Epidermal melanocyte (primary cell): ENCODE results near the gene ADK.
"Not testable (repeated sequence)": the region's sequence is repeated elsewhere in the genome, so short reads cannot be mapped to it uniquely, and the experiment has no call there.

Source experiments
- DNase-seq: peaks from one replicate; pipeline ENCODE4 v3.0.0; 2011; ENCODE audit warnings: low spot score; ENCODE audit not compliant: insufficient read length

Gene ADK

DNA sequence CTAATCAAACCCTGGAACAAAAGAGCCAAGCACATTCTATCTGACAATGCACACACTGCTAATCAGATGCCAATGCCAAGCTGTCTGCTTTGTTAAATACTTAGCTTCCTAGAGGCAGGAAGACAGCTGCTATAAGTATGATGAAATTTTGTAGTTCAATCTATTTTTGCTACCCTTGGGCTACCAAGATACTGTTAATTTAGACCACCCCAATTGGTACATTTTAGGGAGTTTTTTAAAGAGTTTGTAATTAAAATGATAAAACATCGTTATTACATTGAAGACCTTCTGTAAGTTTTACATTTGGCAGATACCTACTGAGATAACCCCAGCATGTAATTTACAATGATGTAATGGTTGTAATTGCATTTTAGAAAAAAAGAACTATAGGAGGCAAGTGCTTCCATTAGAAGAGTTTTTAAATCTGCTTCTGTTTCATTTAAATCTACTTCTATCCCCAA lies 268.5 kb downstream of the ADK start:
- no peak for DNase-seq

DNA sequence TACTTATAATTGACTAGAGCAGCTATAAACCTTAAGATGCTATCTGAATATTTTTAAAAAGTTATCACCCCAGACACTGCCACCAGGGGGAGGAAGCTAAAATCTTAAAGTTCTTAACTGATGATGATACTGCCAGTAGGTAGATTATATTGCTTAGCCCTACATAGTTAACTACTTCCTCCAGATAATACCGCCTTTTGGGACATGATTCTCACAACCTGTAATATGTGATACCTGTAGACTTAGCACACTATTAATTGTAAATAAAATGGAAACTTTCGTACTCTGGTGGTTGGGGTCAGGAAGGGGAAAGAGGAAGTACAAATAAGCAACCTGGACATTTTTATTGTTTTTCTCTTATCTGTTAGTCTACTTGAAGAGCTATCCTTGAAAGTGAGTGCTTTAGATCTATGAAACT lies 268.9 kb downstream of the ADK start:
- no peak for DNase-seq

DNA sequence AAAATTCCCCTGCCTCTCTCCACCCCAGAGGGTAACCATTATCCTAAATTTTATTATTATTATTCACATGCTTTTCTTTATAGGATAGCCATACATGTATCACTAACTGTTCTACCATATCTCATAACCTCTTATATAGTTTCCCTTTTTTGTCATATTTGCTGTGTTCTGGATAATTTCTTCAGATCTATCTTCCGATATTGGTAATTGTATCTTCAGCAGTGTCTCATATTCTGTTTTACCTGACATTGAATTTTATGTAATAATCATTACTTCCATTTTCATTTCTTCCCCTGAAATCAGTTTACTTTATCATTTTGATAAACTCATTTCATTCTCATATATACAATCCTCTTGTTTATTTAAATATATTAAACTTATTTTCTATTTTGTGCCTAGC lies 273.5 kb downstream of the ADK start:
- no peak for DNase-seq

DNA sequence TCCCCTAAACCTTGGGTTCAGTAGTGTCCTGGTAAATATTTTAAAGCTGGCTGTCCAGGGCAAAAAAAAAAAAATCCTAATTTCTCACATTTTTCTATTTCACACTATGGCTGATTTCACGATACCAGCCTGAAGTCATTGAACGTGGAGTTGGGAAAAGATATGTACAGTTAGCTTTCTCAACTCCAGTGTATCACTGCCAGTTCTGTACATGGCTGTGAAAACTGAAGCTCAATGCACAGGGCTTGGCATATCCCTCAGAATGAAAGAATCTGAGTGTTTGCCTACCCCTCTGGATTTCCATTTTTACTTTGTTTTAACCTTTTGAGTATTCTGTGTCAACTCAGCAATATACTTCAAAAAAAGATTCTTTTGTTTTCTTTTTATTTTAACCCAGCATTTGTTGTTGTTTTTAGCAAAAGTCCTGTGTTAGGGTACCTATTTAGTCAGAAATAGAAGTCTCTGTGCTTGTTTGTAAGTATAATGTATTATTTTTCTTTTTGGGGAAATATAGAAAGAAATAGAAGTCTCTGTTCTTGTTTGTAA lies 274.5 kb downstream of the ADK start:
- no peak for DNase-seq

DNA sequence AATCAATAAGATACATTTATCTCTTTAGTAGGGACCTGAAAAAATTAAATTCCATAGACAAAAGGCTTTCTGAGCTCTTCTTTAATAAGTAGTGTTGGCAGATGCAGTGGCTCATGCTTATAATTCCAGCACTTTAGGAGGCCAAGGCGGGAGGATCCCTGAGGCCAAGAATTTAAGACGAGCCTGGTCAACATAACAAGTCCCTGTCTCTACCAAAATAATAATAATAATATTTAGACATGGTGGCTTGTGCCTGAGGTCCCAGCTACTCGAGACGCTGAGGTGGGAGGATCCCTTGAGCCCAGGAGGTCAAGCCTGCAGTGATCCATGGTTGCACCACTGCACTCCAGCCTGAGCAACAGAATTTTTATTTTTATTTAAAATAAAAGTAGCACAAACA lies 280.8 kb downstream of the ADK start:
- no peak for DNase-seq

DNA sequence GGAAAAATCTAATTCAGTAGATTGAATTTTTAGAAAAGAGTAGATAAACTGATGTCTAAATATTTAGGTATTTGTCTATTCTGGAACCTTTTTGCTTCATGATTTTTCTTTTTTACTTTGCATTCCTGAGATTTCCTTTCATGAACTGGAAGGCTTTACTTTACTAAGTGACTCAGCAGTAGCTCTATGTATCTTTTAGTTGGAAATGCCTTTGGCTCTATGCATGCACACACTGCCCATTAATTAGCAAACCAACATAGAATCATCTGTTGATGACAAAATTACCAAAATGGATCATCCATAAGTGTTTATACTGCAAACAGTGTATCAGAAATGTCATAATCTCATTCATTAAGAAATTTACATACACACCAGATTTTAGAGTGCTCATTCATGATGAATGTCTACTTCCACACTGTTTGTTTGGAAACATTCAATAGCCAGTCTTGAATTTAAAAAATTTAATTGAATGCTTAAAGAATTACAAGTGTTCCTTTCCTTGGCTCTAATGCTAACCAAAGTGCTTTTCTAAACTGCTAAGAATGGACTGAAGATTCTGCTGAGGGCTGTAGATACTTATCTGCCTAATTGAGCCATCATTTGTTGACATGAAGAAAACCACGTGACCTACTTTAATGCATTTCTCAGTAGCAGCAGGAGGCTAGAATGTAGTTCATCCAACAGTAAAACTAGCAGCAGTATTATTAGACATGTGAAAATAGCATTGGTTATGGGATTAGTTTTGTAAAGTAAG lies 282.0 kb downstream of the ADK start:
- DNase-seq, result no peak

DNA sequence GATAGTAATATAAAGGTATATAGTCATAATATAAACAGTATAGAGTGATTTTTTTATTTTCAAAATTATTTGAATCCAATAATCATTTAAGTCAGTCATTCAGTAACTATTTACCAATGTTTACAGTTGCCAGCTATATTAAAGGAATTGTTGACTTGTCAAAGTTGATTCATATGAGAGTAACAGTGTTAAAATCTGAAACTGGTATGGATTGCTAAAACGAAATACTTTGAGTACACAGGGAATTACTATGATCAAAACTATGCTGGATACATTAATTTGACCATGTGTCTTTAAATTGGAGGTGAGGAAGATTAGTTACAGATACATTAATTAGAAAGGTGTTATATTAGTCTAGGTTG lies 282.6 kb downstream of the ADK start:
- DNase-seq, result no peak

DNA sequence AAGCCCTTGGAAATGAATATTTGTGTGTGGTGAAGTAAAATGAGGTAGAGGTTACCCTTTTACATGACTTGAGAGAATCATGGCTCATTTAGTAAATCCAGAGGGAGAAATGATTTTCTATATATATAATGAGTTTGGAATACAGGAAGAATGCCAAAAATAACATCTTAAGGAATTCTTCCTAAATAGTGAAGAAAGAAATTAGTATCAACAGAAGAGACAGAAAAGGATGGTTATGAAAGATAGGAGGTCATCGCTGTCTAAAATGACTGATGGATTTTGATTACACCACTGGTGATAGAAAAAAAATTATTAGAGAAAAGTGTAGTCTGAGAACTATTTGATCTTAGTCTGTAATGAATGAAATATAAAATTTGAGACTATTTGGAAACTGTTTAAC lies 283.0 kb downstream of the ADK start:
- DNase-seq, result no peak

DNA sequence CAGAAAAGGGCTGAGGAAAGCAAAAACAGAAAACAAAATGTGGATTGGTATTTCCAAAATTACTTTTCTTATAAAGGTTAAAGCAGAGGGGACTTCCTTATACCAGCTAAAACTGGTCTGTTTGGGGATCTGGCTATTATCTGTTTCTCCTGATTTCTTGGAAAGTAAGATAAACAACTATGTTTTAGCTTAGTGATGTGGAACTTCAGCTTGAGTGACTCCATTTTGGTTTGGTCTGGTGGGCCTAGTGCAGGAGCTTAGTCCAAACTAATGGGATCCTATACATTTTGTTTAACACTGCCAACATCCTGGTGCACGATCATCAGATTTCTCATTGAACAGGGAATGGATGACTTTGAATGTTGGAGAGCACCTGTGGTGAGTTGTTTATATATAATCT lies 283.5 kb downstream of the ADK start:
- no peak for DNase-seq

DNA sequence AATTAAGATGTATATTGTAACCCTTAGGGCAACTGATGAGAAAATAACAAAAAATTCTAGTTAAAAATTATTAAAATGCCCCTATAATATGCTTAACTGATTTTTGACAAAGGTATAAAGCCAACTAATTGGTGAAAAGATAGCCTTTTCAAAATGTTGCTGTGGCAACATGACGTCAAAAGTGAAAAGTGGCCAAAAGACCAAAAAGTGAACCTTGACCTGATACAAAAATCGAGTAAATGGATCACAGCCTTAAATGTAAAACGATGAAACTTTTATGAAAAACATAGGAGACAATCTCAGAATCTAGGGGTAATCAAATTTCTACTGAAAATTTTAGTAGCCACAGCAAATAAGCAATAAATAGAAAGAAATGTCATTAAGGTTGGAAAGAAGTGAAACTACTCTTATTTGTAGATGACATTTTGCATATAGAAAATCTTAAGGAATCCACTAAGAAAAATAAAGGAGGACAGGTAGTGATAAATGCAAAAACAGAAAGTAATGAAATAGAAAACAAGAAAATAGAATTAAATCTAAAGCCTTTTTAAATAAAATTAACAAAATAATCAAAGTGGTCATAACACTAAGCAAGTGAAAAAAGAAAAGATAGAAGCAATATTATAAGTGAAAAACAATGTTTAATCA lies 285.6 kb downstream of the ADK start:
- no peak for DNase-seq

DNA sequence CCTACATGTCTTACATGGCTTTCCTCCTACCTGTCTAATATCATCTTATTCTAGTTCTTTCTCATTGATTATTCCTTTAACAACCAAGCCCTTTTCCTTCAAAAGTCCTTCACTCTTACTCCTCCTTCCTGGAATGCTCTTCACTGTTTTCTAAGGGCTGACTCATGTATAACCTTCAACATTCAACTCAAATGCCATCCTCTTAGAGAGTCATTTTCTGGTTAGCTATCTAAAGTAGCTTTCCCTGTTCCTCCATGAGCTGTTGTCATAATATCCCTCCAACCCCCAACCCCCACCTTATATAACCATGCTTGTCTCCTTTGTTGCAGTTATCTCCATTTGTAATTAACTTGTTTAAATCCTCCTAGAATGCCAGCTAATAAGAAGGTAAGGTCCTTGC lies 286.8 kb downstream of the ADK start:
- no peak for DNase-seq

DNA sequence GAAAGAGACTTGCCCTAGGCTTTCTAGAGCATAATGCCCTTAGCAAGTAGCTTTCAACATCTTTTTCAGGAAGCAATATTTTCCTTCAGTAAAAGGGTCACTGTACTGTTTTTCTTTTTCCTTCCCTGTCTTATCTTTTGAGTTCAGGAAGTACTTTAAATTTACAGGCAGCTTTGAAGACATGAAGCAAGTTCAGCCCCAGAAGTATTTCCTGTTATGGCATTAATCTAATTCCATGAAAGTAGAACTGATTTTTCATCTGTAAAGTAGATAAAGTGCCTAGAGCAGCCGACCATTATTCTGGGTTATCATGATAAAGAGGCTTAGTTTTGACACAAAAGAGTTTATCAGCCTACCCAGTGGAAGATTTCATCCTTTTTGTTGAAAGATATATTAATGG lies 288.2 kb downstream of the ADK start:
- no peak for DNase-seq

DNA sequence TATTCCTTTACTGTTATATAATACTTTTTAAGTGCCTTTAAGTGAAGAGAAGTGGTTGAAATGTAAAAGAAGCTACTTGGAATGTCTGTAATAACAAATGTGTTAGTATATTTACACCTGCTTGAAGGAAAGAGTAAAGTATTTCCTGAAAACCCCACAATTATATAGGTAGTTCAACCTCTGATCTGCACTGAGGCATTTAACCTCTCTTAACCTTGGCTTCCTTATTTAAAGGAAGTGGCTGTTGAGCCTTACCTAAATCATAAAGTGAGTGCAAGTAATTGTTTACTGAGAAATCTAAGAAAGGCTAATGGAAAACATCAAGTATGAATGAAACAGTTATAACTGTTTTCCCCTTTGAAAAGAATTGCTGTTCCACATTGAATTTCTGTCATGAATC lies 294.5 kb downstream of the ADK start:
- no peak for DNase-seq

DNA sequence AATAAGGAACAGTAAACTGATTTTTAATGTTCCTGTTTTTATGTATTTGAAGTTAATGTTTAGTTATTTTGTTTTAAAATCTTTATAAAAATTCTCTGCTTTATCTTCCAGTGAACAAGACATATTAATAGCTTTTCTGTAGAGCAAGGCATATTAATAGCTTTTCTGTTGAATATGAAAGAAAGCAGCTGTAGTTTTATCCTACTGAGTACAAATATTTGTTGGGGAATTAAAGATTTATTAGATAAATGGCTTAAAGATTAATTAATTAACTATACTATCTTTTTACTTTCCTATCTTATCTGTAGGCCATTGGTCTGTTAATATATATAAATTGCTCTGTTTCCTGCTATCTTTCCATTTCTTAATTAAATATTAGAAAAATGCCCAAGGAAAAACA lies 299.6 kb downstream of the ADK start:
- DNase-seq, result no peak

DNA sequence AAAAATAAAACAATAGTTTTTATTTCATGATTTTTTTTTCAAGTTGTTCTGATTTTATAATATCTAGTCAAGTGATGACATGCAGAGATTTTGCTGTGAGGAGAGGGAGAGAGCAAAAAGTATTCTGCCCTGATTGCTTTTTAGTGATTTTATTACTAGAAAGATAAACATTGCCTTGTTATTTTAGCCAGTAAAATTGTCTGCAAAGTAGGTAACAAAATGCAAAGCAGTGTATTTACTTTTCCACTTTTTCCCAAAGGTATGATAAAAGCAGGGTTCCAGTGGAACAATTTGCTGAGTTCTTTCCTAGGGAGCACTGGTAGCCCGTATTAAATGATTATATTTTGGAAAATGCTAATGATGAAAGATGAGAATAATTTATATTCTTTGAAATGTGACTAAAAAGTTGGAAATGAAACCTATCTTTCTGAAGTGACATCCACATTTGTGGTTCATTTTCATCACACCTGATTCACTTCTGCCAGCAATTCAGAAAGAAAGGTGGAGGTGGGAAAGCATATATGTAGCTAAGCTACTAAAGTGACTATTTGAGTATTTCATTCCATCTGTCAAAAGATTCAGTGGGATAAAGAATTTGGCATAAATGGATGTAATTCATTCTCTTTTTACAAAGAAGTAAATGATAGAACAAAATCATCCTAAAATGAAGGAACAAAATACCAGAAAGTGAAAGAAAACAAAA lies 300.3 kb downstream of the ADK start:
- no peak for DNase-seq

DNA sequence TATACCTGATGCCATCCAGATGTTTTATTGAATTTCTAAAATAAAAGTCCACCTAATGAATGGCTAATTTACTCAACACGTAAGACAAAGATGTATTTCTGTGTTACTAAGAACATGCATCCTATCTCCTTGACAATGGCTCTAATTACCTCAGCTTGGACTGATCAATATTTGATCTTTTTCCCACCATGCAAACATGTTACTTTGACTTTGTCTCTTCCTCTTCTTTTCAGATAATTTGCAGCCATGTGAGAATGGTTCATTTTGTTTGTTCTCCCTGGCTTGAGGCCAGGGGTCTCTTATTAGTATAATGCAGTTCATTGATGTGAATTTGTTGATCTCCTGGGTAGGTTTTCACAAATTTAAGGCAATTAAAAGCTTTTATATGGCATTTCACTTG lies 302.1 kb downstream of the ADK start:
- DNase-seq, result no peak

DNA sequence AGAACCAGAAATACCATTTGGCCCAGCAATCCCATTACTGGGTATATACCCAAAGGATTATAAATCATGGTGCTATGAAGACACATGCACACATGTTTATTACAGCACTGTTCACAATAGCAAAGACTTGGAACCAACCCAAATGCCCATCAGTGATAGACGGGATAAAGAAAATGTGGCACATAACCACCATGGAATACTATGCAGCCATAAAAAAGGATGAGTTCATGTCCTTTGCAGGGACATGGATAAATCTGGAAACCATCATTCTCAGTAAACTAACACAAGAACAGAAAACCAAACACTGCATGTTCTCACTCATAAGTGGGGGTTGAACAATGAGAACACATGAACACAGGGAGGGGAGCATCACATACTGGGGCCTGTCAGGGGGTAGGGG lies 306.5 kb downstream of the ADK start:
- not testable (repeated sequence) for DNase-seq

DNA sequence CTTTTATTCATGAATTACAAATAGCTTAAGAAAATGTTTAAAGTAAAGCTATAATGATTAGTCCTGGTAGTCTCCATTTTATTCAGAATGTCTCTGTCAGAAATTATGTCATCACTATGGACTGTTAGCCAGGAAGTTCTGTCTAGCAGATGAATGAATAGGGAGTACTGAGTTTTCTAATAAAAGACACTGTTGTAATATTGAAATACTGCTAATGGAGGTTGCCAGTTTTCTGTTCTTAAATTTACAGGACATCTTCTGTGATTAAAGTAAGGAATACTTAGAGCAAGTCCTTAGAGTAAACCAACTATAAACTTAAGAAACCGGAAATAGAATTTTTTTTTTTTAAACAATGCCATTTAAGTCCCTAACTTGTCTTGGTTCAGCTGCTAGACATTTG lies 309.8 kb downstream of the ADK start:
- DNase-seq, result peak; percentile 23

DNA sequence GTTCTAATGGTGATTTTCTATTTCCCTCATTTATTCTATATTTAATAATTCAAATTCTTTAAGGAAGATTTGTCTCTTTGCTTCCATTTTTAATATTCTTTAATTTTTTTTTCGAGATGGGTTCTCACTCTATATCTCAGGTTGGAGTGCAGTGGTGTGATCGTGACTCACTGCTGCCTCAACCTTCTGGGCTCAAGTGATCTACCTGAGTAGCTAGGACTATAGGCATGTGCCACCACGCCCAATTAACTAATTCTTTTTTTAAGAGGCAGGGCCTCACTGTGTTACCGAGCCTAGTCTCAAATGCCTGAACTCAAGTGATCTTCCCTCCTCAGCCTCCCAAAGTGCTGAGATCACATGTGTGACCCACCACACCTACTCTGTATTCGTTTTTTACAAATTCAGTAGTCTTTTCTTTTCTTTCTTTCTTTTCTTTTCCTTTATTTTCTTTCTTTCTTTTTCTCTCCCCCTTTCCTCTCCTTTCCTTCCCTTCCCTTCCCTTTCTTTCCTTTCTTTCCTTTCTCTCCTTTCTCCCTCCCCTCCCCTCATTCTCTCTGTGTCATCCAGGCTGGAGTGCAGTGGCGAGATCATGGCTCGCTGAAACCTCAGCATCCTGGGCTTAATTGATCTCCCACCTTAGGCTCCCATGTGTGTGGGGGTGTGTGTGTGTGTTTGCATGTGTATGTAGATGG lies 323.1 kb downstream of the ADK start:
- DNase-seq, result no peak

DNA sequence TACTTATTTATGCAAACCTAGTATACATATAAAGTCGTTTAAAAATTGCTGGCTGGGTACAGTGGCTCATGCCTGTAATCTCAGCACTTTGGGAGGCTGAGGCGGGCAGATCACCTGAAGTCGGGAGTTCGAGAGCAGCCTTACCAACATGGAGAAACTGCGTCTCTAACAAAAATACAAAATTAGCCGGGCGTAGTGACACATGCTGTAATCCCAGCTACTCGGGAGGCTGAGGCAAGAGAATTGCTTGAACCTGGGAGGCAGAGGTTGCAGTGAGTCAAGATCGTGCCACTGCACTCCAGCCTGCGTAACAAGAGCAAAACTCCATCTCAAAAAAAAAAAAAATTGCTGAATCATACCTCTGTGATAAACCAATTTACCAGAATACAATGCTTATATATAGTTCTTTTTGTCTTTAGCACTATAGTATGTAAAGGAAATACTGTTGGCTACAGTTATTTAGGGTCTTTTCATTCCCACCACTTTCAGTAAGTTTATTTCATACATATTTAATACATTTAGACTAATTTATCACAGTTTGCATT lies 325.2 kb downstream of the ADK start:
- not testable (repeated sequence) for DNase-seq

DNA sequence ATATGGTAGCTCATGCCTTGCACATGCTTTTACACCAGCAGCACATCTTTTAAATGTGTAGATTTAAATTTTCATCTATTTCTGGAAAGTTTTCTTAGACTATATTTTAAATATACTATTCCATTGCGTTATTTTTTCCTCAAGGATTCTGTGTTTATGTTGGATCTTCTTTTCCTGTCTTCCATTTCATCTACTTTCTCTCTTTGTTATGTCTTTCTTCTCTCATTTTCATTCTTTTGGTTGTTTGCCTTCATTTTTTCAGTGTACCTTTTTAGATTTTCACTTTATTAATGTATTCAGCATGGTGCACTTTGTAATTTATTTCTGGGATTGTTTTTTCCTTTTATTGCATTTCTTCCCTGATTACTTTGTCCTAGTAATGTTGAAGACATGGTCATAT lies 329.8 kb downstream of the ADK start:
- DNase-seq, result no peak

DNA sequence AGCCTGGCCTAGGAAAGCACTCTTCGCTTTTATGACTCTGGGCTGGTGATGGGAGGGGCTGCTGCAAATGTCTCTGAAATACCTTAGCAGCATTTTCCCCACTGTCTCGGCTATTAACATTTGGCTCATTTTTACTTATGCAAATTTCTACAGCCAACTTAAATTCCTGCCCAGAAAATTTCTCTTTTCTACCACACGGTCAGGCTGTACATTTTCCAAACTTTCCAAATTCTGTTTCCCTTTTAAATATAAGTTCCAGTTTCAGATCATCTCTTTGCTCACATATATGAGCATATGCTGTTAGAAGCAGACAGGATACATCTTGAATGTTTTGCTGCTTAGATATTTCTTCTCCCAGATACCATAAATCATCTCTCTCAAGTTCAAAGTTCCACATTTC lies 332.3 kb downstream of the ADK start:
- no peak for DNase-seq
